Mammary epithelial cell (primary cell): ENCODE measurements around the gene CDK2AP2.

Experiments used
- CTCF ChIP-seq, 2 donors: IDR thresholded peaks in 1 of 2; conservative IDR thresholded peaks in 1 of 2; 2 replicates each; pipeline ENCODE4 v1.5.1; 2011 to 2012; ENCODE audit warnings: inconsistent platforms in 2 of 2, low read length in 2 of 2, mild to moderate bottlenecking in 2 of 2, control low read depth in 1 of 2, low read depth in 1 of 2; ENCODE audit not compliant: insufficient read depth in 1 of 2; ENCODE audit errors: extremely low read depth in 1 of 2
- EZH2 ChIP-seq: IDR thresholded peaks from 2 replicates; pipeline ENCODE4 v1.6.1; 2012; ENCODE audit warnings: low read length, inconsistent platforms, borderline replicate concordance

- TF ChIP-seq CTCF (conservative IDR thresholded peaks at IDR 0.05 in 1 of 2, IDR thresholded peaks at IDR 0.05 in 1 of 2; ENCODE audit: extremely low read depth in 1 of 2, insufficient read depth in 1 of 2, low read depth in 1 of 2, low read length in 2 of 2) (no peak), EZH2 (no peak)
Observed at GRCh38 chr11:67470337-67471002, 37.5 kb downstream of the CDK2AP2 start.
